HepG2 (cell line): ENCODE data around the gene COMMD7. TPM values are rescaled to one million over a fixed set of nuclear protein-coding genes. Genes with fewer than 3 reads are reported as not detected.

Experiments
- ERF ChIP-seq: IDR thresholded peaks from 2 replicates; pipeline ENCODE4 v1.6.1; 2018; ENCODE audit warnings: missing biosample characterization, missing genetic modification reagents
- GATAD1 ChIP-seq: IDR thresholded peaks from 2 replicates; pipeline ENCODE4 v1.6.1; 2016; ENCODE audit warnings: missing genetic modification reagents, missing compliant biosample characterization
- HIVEP1 ChIP-seq: sonication (generic); formaldehyde crosslinking; IDR thresholded peaks from 2 replicates; pipeline ENCODE4 v1.4.0; 2020; ENCODE audit warnings: mild to moderate bottlenecking, missing genetic modification reagents
- NFE2L2 ChIP-seq: fragments of 150-350 bp; IDR thresholded peaks from 2 replicates; pipeline ENCODE4 v1.6.1; 2014; ENCODE audit warnings: low read length
- NRL ChIP-seq: sonication (generic); formaldehyde crosslinking; IDR thresholded peaks from 2 replicates; pipeline ENCODE4 v1.5.0; 2020; ENCODE audit warnings: missing genetic modification reagents, mild to moderate bottlenecking, moderate library complexity, borderline replicate concordance
- RFX3 ChIP-seq: IDR thresholded peaks from 2 replicates; pipeline ENCODE4 v1.6.1; 2016; ENCODE audit warnings: missing biosample characterization, missing genetic modification reagents
- ZFP41 ChIP-seq: sonication (generic); formaldehyde crosslinking; IDR thresholded peaks from 2 replicates; pipeline ENCODE4 v1.4.0; 2020; ENCODE audit warnings: mild to moderate bottlenecking, missing genetic modification reagents, borderline replicate concordance
- ZKSCAN5 ChIP-seq: sonication (generic); formaldehyde crosslinking; IDR thresholded peaks from 2 replicates; pipeline ENCODE4 v1.5.1; 2020; ENCODE audit warnings: mild to moderate bottlenecking, missing genetic modification reagents
- ZNF441 ChIP-seq: sonication (generic); formaldehyde crosslinking; IDR thresholded peaks from 2 replicates; pipeline ENCODE4 v1.7.0; 2021; ENCODE audit warnings: missing genetic modification reagents, borderline replicate concordance
- ZNF484 ChIP-seq: sonication (generic); formaldehyde crosslinking; IDR thresholded peaks from 2 replicates; pipeline ENCODE4 v1.5.1; 2020; ENCODE audit warnings: mild to moderate bottlenecking, low read depth, missing genetic modification reagents, borderline replicate concordance
- ZNF501 ChIP-seq: sonication (generic); formaldehyde crosslinking; IDR thresholded peaks from 2 replicates; pipeline ENCODE4 v1.5.1; 2020; ENCODE audit warnings: mild to moderate bottlenecking, moderate library complexity, missing genetic modification reagents
- ZNF598 ChIP-seq: sonication (generic); formaldehyde crosslinking; IDR thresholded peaks from 2 replicates; pipeline ENCODE4 v1.5.1; 2020; ENCODE audit warnings: mild to moderate bottlenecking, missing genetic modification reagents, borderline replicate concordance
- ZNF674 ChIP-seq: sonication (generic); formaldehyde crosslinking; IDR thresholded peaks from 2 replicates; pipeline ENCODE4 v1.5.0; 2020; ENCODE audit warnings: low read depth, mild to moderate bottlenecking, missing genetic modification reagents
- ZNF713 ChIP-seq: sonication (generic); formaldehyde crosslinking; IDR thresholded peaks from 2 replicates; pipeline ENCODE4 v1.4.0; 2020; ENCODE audit warnings: mild to moderate bottlenecking, missing genetic modification reagents
- polyA plus RNA-seq, 8 experiments: library from polyadenylated mRNA; depleted of rRNA in 3 of 8; stranded (reverse) in 7 of 8; unstranded in 1 of 8; fragments of >200 nt; fragmentation: Illumina TruSeq in 4 of 8; extraction: Trizol in 4 of 8; gene quantifications; 2 replicates each; pipeline versions ENCODE4 v1.2.1 to v1.2.3, GENCODE V29; 2011 to 2016; ENCODE audit warnings: low read depth in 4 of 8, missing spikeins in 1 of 8, mixed read lengths in 1 of 8; ENCODE audit not compliant: insufficient read depth in 1 of 8
- total RNA-seq, 5 experiments: library from RNA; depleted of rRNA; stranded (reverse); fragments of >200 nt; fragmentation: Illumina TruSeq; extraction: Trizol; gene quantifications; 2 replicates each; pipeline ENCODE4 v1.2.3, GENCODE V29; 2016; ENCODE audit warnings: low read depth in 1 of 5
- TF ChIP-seq, protein P1 (sequence below): sonication (generic); formaldehyde crosslinking; IDR thresholded peaks from 2 replicates; pipeline ENCODE4 v1.5.1; 2020; ENCODE audit warnings: mild to moderate bottlenecking, missing genetic modification reagents, moderate library complexity
- TF ChIP-seq, protein P2 (sequence below): sonication (generic); formaldehyde crosslinking; IDR thresholded peaks from 2 replicates; pipeline ENCODE4 v1.5.1; 2020; ENCODE audit warnings: missing genetic modification reagents, mild to moderate bottlenecking, borderline replicate concordance
- TF ChIP-seq, protein P3 (sequence below): sonication (generic); formaldehyde crosslinking; IDR thresholded peaks from 2 replicates; pipeline ENCODE4 v1.9.0; 2022; ENCODE audit warnings: low read depth, missing genetic modification reagents
- TF ChIP-seq, protein P4 (sequence below): sonication (generic); formaldehyde crosslinking; IDR thresholded peaks from 2 replicates; pipeline ENCODE4 v1.5.1; 2020; ENCODE audit warnings: mild to moderate bottlenecking, missing genetic modification reagents, moderate library complexity
- TF ChIP-seq, protein P5 (sequence below): sonication (generic); formaldehyde crosslinking; IDR thresholded peaks from 2 replicates; pipeline ENCODE4 v1.5.1; 2020; ENCODE audit warnings: mild to moderate bottlenecking, moderate library complexity, missing genetic modification reagents

COMMD7 gene
- total and polyA plus RNA-seq, 2 of the 13 experiments (the other 11 are each of a cell fraction or from before 2014, with no cell fraction given), result 42.1 to 53.3 TPM

DNA sequence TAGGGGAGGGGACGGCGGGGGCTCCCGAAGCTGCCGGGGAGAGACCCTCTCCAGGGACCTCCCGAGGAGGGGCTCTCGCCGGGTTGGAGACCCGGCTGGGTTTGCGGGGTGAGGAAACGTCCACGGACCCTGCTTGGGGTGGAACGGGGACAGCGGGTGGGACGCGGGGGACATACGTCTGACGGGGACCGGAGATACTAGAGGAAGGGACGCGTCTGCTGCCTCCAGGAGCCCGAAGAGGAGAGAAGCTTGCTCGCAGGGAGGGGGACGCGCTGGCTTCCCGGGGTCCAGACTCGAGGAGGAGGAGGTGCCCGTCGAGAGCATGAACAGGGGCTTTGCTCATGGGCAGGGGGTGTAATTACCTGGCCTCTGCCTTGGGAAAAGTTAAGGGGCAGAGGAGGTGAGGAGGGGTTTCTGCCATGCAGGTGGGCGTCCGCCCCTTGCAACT is 19.5 kb upstream of the COMMD7 start (continued):
- TF ChIP-seq, protein P1, sequence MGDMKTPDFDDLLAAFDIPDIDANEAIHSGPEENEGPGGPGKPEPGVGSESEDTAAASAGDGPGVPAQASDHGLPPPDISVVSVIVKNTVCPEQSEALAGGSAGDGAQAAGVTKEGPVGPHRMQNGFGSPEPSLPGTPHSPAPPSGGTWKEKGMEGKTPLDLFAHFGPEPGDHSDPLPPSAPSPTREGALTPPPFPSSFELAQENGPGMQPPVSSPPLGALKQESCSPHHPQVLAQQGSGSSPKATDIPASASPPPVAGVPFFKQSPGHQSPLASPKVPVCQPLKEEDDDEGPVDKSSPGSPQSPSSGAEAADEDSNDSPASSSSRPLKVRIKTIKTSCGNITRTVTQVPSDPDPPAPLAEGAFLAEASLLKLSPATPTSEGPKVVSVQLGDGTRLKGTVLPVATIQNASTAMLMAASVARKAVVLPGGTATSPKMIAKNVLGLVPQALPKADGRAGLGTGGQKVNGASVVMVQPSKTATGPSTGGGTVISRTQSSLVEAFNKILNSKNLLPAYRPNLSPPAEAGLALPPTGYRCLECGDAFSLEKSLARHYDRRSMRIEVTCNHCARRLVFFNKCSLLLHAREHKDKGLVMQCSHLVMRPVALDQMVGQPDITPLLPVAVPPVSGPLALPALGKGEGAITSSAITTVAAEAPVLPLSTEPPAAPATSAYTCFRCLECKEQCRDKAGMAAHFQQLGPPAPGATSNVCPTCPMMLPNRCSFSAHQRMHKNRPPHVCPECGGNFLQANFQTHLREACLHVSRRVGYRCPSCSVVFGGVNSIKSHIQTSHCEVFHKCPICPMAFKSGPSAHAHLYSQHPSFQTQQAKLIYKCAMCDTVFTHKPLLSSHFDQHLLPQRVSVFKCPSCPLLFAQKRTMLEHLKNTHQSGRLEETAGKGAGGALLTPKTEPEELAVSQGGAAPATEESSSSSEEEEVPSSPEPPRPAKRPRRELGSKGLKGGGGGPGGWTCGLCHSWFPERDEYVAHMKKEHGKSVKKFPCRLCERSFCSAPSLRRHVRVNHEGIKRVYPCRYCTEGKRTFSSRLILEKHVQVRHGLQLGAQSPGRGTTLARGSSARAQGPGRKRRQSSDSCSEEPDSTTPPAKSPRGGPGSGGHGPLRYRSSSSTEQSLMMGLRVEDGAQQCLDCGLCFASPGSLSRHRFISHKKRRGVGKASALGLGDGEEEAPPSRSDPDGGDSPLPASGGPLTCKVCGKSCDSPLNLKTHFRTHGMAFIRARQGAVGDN (CRISPR knock-in tag), result no peak
- 0 out of 2 replicates have a peak, but pooled peaks have one; percentile 13 for TF ChIP-seq ZFP41 (CRISPR knock-in tag)
- TF ChIP-seq ZNF484 (CRISPR knock-in tag), result no peak
- TF ChIP-seq, protein P2, sequence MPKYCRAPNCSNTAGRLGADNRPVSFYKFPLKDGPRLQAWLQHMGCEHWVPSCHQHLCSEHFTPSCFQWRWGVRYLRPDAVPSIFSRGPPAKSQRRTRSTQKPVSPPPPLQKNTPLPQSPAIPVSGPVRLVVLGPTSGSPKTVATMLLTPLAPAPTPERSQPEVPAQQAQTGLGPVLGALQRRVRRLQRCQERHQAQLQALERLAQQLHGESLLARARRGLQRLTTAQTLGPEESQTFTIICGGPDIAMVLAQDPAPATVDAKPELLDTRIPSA (CRISPR knock-in tag), result 0 out of 2 replicates have a peak, but pooled peaks have one; percentile 55
- no peak for TF ChIP-seq ZNF501 (CRISPR knock-in tag)
- TF ChIP-seq NFE2L2, result no peak
- TF ChIP-seq GATAD1 (CRISPR knock-in tag), result peak; percentile 3; the same call in 1 of the 2 replicates
- TF ChIP-seq ZNF674 (CRISPR knock-in tag), result no peak
- TF ChIP-seq RFX3 (CRISPR knock-in tag), result no peak
- 0 out of 2 replicates have a peak, but pooled peaks have one; percentile 50 for TF ChIP-seq ZKSCAN5
- TF ChIP-seq ERF (CRISPR knock-in tag), result 0 out of 2 replicates have a peak, but pooled peaks have one; percentile 7
- TF ChIP-seq ZNF713 (CRISPR knock-in tag), result 0 out of 2 replicates have a peak, but pooled peaks have one; percentile 10
- TF ChIP-seq NRL (CRISPR knock-in tag), result peak; percentile 81; the same call in 1 of the 2 replicates
- TF ChIP-seq, protein P3, sequence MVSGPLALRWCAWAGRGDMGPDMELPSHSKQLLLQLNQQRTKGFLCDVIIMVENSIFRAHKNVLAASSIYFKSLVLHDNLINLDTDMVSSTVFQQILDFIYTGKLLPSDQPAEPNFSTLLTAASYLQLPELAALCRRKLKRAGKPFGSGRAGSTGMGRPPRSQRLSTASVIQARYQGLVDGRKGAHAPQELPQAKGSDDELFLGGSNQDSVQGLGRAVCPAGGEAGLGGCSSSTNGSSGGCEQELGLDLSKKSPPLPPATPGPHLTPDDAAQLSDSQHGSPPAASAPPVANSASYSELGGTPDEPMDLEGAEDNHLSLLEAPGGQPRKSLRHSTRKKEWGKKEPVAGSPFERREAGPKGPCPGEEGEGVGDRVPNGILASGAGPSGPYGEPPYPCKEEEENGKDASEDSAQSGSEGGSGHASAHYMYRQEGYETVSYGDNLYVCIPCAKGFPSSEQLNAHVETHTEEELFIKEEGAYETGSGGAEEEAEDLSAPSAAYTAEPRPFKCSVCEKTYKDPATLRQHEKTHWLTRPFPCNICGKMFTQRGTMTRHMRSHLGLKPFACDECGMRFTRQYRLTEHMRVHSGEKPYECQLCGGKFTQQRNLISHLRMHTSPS (CRISPR knock-in tag), result 0 out of 2 replicates have a peak, but pooled peaks have one; percentile 28
- TF ChIP-seq, protein P4, sequence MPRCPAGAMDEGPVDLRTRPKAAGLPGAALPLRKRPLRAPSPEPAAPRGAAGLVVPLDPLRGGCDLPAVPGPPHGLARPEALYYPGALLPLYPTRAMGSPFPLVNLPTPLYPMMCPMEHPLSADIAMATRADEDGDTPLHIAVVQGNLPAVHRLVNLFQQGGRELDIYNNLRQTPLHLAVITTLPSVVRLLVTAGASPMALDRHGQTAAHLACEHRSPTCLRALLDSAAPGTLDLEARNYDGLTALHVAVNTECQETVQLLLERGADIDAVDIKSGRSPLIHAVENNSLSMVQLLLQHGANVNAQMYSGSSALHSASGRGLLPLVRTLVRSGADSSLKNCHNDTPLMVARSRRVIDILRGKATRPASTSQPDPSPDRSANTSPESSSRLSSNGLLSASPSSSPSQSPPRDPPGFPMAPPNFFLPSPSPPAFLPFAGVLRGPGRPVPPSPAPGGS (CRISPR knock-in tag), result peak; percentile 20
- TF ChIP-seq ZNF441 (CRISPR knock-in tag), result peak; percentile 37; the same call in 1 of the 2 replicates
- peak; percentile 74 for TF ChIP-seq HIVEP1 (CRISPR knock-in tag)
- 0 out of 2 replicates have a peak, but pooled peaks have one; percentile 24 for TF ChIP-seq ZNF598 (CRISPR knock-in tag)
- TF ChIP-seq, protein P5, sequence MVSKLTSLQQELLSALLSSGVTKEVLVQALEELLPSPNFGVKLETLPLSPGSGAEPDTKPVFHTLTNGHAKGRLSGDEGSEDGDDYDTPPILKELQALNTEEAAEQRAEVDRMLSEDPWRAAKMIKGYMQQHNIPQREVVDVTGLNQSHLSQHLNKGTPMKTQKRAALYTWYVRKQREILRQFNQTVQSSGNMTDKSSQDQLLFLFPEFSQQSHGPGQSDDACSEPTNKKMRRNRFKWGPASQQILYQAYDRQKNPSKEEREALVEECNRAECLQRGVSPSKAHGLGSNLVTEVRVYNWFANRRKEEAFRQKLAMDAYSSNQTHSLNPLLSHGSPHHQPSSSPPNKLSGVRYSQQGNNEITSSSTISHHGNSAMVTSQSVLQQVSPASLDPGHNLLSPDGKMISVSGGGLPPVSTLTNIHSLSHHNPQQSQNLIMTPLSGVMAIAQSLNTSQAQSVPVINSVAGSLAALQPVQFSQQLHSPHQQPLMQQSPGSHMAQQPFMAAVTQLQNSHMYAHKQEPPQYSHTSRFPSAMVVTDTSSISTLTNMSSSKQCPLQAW, result peak; percentile 64; the same call in 1 of the 2 replicates
